ENCODE data around the gene BCAP31. TPM values are rescaled to one million over a fixed set of nuclear protein-coding genes. Genes with fewer than 3 reads are reported as not detected.

Gene BCAP31
- total and polyA plus RNA-seq, 12 donors, result 121 to 343 (median 271) TPM

DNA sequence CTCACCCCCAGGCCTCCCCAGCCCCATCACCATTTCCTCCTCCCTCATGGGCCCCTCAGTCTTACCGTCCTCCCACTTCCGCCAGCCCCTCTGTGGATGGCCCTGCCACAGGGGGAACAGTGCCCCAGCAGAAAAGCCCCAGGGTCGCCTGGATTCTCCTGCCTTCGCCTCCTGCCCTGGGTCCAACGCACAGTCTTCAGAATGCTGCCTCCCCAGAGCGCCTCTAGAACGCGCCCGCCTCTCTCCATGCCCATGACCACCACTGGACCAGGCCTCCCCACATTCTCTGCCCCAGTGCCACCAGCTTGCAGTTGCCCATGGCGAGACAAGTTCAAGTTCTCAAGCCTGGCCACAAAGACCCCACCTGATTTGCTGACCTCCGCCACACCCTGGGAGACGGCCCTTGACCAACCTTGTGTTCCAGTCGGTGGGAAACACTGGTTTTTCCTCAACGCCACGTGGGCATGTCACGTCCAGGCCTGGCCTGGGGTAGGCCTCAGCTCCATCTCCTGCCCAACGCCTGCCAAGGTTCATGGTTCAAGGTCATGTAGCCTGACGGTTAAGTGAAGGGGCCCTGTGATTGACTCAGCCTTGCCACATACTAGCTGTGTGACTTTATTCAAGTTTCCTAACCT is 39.2 kb upstream of the BCAP31 start:
- no peaks in the 10 kb centered on the region for H3K36me3 ChIP-seq (replicated peaks in 1 of 2)
- H3K27me3 ChIP-seq, result no peaks in the 10 kb centered on the region
- no peak for TF ChIP-seq POLR2A (IDR thresholded peaks at IDR 0.05)
- TF ChIP-seq, protein P1, sequence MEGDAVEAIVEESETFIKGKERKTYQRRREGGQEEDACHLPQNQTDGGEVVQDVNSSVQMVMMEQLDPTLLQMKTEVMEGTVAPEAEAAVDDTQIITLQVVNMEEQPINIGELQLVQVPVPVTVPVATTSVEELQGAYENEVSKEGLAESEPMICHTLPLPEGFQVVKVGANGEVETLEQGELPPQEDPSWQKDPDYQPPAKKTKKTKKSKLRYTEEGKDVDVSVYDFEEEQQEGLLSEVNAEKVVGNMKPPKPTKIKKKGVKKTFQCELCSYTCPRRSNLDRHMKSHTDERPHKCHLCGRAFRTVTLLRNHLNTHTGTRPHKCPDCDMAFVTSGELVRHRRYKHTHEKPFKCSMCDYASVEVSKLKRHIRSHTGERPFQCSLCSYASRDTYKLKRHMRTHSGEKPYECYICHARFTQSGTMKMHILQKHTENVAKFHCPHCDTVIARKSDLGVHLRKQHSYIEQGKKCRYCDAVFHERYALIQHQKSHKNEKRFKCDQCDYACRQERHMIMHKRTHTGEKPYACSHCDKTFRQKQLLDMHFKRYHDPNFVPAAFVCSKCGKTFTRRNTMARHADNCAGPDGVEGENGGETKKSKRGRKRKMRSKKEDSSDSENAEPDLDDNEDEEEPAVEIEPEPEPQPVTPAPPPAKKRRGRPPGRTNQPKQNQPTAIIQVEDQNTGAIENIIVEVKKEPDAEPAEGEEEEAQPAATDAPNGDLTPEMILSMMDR (IDR thresholded peaks at IDR 0.05), result no peak
- no peaks in the 10 kb centered on the region for H3K9me3 ChIP-seq (replicated peaks in 1 of 3)
- no peak overlapping the region for H3K27ac ChIP-seq
- intact Hi-C loops (cut with DNase I), result loop anchor here in 1 of 2 donors (5.0 kb wide), 1 partner anchor 194 kb away; no protein-coding TSS in a partner anchor
- peak in 4 of 7 donors; percentile 14 to 21 (median 16) for DNase-seq
- no peak overlapping the region for H3K4me3 ChIP-seq
- peaks cover 0 to 18% of the 10 kb centered on the region in 2 donors for H3K4me1 ChIP-seq (replicated peaks in 1 of 2)
- 76 to 82% (median 79%) methylated on average over 13 to 18 of the region's 18 CpGs; no CpG with 5 or more reads in 1 of the 4 donors for WGBS, 4 donors

DNA sequence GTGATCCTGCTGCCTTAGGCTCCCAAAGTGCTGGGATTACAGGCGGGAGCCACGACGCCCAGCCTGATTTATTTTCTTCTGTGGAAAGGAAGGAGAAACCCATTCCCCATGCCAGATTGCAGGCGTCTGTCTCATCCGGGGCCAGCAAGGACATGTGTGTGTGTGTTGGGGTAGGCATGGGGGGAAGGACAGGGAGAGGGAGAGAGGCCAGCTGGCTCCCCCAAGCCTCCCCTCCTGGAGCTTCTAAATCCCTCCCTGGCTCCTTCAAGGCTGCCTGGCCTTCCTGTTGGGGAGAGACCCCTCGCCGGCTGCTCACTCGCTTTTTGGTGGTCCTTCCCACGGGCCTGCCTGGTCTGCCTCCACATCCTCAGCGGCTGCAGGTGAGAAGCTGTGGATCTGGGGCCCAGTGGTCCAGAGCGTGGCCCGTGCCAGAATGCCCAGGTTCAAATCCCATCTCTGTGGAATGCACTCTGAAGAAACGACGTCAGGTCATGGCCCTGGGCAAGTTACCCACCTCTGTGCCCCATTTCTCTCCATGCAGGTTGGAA is 38.5 kb upstream of the BCAP31 start:
- DNase-seq, result peak in 3 of 7 donors; percentile 5 to 11 (median 6)

DNA sequence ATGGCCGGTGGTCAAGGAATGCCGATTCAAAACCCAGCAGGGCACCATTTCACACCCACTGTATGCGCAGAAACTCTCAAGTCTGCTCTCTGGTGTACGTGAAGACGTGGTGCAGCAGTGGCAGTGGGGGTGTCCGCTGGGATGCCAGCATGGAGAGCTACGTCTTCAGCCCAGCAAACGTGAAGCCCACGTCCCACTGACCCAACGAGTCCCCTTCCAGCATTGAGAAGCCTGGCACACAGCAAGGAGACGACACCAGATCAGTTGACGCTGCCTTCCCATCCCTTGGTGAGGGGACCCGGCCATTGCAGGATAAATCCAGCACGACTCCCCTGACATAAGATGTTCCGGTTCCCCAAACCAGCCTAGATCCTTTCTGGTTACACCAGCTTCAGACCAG is 37.7 kb upstream of the BCAP31 start:
- peak in 1 of 7 donors; percentile 7 for DNase-seq
- TF ChIP-seq, protein P1 (IDR thresholded peaks at IDR 0.05), result no peak
- TF ChIP-seq POLR2A (IDR thresholded peaks at IDR 0.05), result no peak
- H3K9me3 ChIP-seq (replicated peaks in 1 of 3), result no peaks in the 10 kb centered on the region
- H3K4me3 ChIP-seq, result no peak overlapping the region
- whole genome bisulfite sequencing, 4 donors, result 82 to 96% (median 85%) methylated on average over 3 to 15 of the region's 15 CpGs
- H3K27me3 ChIP-seq, result no peaks in the 10 kb centered on the region
- no peaks in the 10 kb centered on the region for H3K36me3 ChIP-seq (replicated peaks in 1 of 2)
- H3K27ac ChIP-seq, result no peak overlapping the region
- H3K4me1 ChIP-seq (replicated peaks in 1 of 2), result peaks cover 0 to 18% of the 10 kb centered on the region in 2 donors
- intact Hi-C loops (cut with DNase I), result loop anchor here in 1 of 2 donors (5.0 kb wide), 1 partner anchor 195 kb away; no protein-coding TSS in a partner anchor

More for the DNA sequence above, 38.5 kb upstream of the BCAP31 start:
- TF ChIP-seq POLR2A (IDR thresholded peaks at IDR 0.05), result no peak
- TF ChIP-seq, protein P1 (IDR thresholded peaks at IDR 0.05), result no peak
- intact Hi-C loops (cut with DNase I), result loop anchor here in 1 of 2 donors (5.0 kb wide), 1 partner anchor 195 kb away; no protein-coding TSS in a partner anchor
- Histone ChIP-seq H3K9me3 (replicated peaks in 1 of 3) (no peaks in the 10 kb centered on the region), H3K4me1 (replicated peaks in 1 of 2) (peaks cover 0 to 18% of the 10 kb centered on the region in 2 donors), H3K4me3 (no peak overlapping the region), H3K36me3 (replicated peaks in 1 of 2) (no peaks in the 10 kb centered on the region), H3K27me3 (no peaks in the 10 kb centered on the region), H3K27ac (no peak overlapping the region)
- 81 to 100% (median 89%) methylated on average over 2 to 14 of the region's 14 CpGs for WGBS, 4 donors

DNA sequence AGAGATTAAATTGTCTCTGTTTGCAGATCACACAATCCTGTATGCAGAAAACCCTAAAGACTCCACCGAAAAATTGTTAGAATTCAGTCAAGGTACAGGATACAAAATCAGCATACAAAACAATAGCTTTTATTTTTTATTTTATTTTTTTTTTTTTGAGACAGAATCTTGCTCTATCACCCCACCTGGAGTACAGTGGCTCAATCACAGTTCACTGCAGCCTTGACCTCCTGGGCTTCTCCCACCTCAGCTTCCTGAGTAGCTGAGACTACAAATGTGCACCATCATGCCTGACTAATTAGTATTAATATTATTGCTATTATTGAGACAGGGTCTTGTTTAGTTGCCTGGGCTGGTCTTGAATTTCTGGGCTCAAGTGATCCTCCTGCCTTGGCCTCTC is 30.9 kb upstream of the BCAP31 start:
- H3K27ac ChIP-seq, result no peak overlapping the region
- no peak for DNase-seq
- intact Hi-C loops (cut with DNase I), result no loop called here
- H3K36me3 ChIP-seq (replicated peaks in 1 of 2), result no peaks in the 10 kb centered on the region
- H3K4me3 ChIP-seq, result no peak overlapping the region
- H3K4me1 ChIP-seq (replicated peaks in 1 of 2), result no peaks in the 10 kb centered on the region
- no peaks in the 10 kb centered on the region for H3K27me3 ChIP-seq
- 64 to 100% (median 92%) methylated on average over 1 of the region's 1 CpG for WGBS, 4 donors
- no peak for TF ChIP-seq POLR2A (IDR thresholded peaks at IDR 0.05)
- TF ChIP-seq, protein P1 (IDR thresholded peaks at IDR 0.05), result no peak
- H3K9me3 ChIP-seq (replicated peaks in 1 of 3), result no peaks in the 10 kb centered on the region

All from adrenal gland (tissue), 12 donors.